ENCODE measurements around the gene LKAAEAR1. TPM values are rescaled to one million over a fixed set of nuclear protein-coding genes. Genes with fewer than 3 reads are reported as not detected.

The LKAAEAR1 gene
- total and polyA plus RNA-seq, 2 of the 13 experiments (the other 11 are each of a cell fraction or from before 2014, with no cell fraction given) = not detected

GRCh38 chr20:64036346-64037198 is 47.6 kb downstream of the LKAAEAR1 start (continued):
- no peak for TF ChIP-seq E2F2 (CRISPR knock-in tag; IDR thresholded peaks at IDR 0.05; ENCODE audit: borderline replicate concordance)
- no peak for TF ChIP-seq NR2F2 (IDR thresholded peaks at IDR 0.05; ENCODE audit: borderline replicate concordance, low read depth)
- no peak for TF ChIP-seq TRIM22 (IDR thresholded peaks at IDR 0.05)
- peak; percentile 66; the same call in 1 of the 2 replicates for TF ChIP-seq ZNF44 (CRISPR knock-in tag; IDR thresholded peaks at IDR 0.05)
- TF ChIP-seq ATF5 (CRISPR knock-in tag; IDR thresholded peaks at IDR 0.05; ENCODE audit: low read depth) = peak; percentile 22; the same call in 1 of the 2 replicates
- TF ChIP-seq BCL6 (CRISPR knock-in tag; IDR thresholded peaks at IDR 0.05) = no peak
- TF ChIP-seq GPBP1L1 (CRISPR knock-in tag; IDR thresholded peaks at IDR 0.05) = no peak
- TF ChIP-seq NFATC3 (CRISPR knock-in tag; IDR thresholded peaks at IDR 0.05) = no peak
- TF ChIP-seq HOXA5 (CRISPR knock-in tag; IDR thresholded peaks at IDR 0.05) = 0 out of 2 replicates have a peak, but pooled peaks have one; percentile 15
- peak; percentile 27; the same call in 1 of the 2 replicates for TF ChIP-seq ZNF142 (CRISPR knock-in tag; IDR thresholded peaks at IDR 0.05)
- no peak for TF ChIP-seq IKZF1 (IDR thresholded peaks at IDR 0.05)
- no peak for TF ChIP-seq ZNF619 (CRISPR knock-in tag; IDR thresholded peaks at IDR 0.05)
- TF ChIP-seq ZNF235 (CRISPR knock-in tag; IDR thresholded peaks at IDR 0.05; ENCODE audit: borderline replicate concordance) = peak; percentile 98
- no peak for TF ChIP-seq ATF1 (CRISPR knock-in tag; IDR thresholded peaks at IDR 0.05)
- 0 out of 2 replicates have a peak, but pooled peaks have one; percentile 25 for TF ChIP-seq RFXANK (CRISPR knock-in tag; IDR thresholded peaks at IDR 0.05)
- peak; percentile 6 for TF ChIP-seq GZF1 (CRISPR knock-in tag; IDR thresholded peaks at IDR 0.05)
- TF ChIP-seq ZNF616 (CRISPR knock-in tag; IDR thresholded peaks at IDR 0.05; ENCODE audit: low read depth) = peak; percentile 38; the same call in 1 of the 2 replicates
- no peak for TF ChIP-seq CHD2 (IDR thresholded peaks at IDR 0.05; ENCODE audit: low read depth, low read length)
- TF ChIP-seq ZMAT3 (CRISPR knock-in tag; conservative IDR thresholded peaks at IDR 0.05) = no peak
- TF ChIP-seq ZNF781 (CRISPR knock-in tag; IDR thresholded peaks at IDR 0.05; ENCODE audit: borderline replicate concordance, not compliant biosample characterization) = no peak

Data from HepG2 (cell line).